Natural killer cell treated with Interleukin-12 subunit alpha and Interleukin-12 subunit beta and Interleukin-15 and Interleukin-18, amount 100 ng/mL, for 72 hours (primary cell): ENCODE results near the gene CLIC4. TPM values are rescaled to one million over a fixed set of nuclear protein-coding genes. Genes with fewer than 3 reads are reported as not detected.
"Not testable (repeated sequence)": the region's sequence is repeated elsewhere in the genome, so short reads cannot be mapped to it uniquely, and the experiment has no call there.

ENCODE experiments used
- ATAC-seq, 2 donors: fragments of 150-1000 bp; cut with Tn5 transposase in 1 of 2; sonication (Bioruptor Pico), chemical (Tn5 transposase) in 1 of 2; 2 replicates each; pipeline ENCODE4 v1.10.0; 2021
- DNase-seq: peaks from one replicate; pipeline ENCODE4 v3.0.0; 2022; ENCODE audit warnings: low spot score
- H3K27ac Mint-ChIP-seq, 2 donors: 1 replicate in 1 of 2; 2 replicates in 1 of 2; pipeline ENCODE4 v1.8.0; 2022; ENCODE audit warnings: mixed read lengths in 2 of 2, mild to moderate bottlenecking in 1 of 2, moderate library complexity in 1 of 2
- H3K27me3 Mint-ChIP-seq, 2 donors: 1 replicate in 1 of 2; 2 replicates in 1 of 2; pipeline ENCODE4 v1.8.0; 2022; ENCODE audit warnings: mixed read lengths in 2 of 2
- H3K36me3 Mint-ChIP-seq: one replicate; pipeline ENCODE4 v1.8.0; 2022; ENCODE audit warnings: mixed read lengths
- H3K4me1 Mint-ChIP-seq, 2 donors: 1 replicate in 1 of 2; 2 replicates in 1 of 2; pipeline ENCODE4 v1.8.0; 2022; ENCODE audit warnings: low read depth in 2 of 2, mixed read lengths in 2 of 2, mild to moderate bottlenecking in 1 of 2
- H3K4me3 Mint-ChIP-seq: one replicate; pipeline ENCODE4 v1.8.0; 2022; ENCODE audit warnings: mixed read lengths
- H3K9me3 Mint-ChIP-seq: 2 replicates; pipeline ENCODE4 v1.8.0; 2022; ENCODE audit warnings: mixed read lengths
- total RNA-seq, 2 donors: library from RNA; stranded (reverse); gene quantifications; one replicate each; pipeline ENCODE4 v1.2.3, GENCODE V29; 2022

Gene CLIC4
- total RNA-seq, 2 donors from 2014 or later: 11.0 to 14.0 TPM

DNA sequence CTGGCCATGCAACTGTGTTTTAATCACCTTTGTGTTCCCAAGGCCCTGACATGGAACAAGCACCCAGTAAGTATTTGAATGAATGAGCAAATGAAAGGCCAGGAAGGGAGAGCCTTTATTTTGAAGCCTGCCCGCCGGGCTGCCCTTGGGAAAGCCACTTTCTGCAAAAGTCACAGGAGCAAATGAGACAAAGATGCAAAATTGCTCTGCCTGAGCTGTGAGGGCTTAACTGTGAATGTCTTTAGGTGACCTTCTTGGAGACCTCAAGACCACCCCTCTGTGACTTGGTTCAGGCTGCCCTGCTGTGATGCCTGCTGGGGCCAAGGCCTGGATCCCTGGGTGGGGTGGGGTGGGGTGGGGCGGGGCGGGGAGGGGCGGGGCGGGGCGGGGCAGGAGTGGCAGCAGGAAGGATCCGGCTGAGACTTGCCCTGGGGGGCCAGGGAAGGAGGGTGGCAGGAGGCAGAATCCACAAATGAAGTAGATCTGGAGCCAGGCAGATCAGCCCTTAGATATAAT lies 130.8 kb downstream of the CLIC4 start:
- peaks cover 7 to 36% of the 10 kb centered on the region in 2 donors for H3K4me1 Mint-ChIP-seq
- H3K27ac Mint-ChIP-seq: no peak overlapping the region
- no peaks in the 10 kb centered on the region for H3K9me3 Mint-ChIP-seq
- no peaks in the 10 kb centered on the region for H3K27me3 Mint-ChIP-seq
- no peaks in the 10 kb centered on the region for H3K36me3 Mint-ChIP-seq
- ATAC-seq (no peak), DNase-seq (no peak)
- H3K4me3 Mint-ChIP-seq: no peak overlapping the region

- ATAC-seq (no peak), DNase-seq (no peak)
- no peaks in the 10 kb centered on the region for H3K9me3 Mint-ChIP-seq
- H3K4me1 Mint-ChIP-seq: peaks cover 0 to 17% of the 10 kb centered on the region in 2 donors
- H3K27me3 Mint-ChIP-seq: no peaks in the 10 kb centered on the region
- H3K27ac Mint-ChIP-seq: no peak overlapping the region
- H3K36me3 Mint-ChIP-seq: no peaks in the 10 kb centered on the region
- no peak overlapping the region for H3K4me3 Mint-ChIP-seq
Observed at GRCh38 chr1:24878045-24878444, 132.8 kb downstream of the CLIC4 start.

DNA sequence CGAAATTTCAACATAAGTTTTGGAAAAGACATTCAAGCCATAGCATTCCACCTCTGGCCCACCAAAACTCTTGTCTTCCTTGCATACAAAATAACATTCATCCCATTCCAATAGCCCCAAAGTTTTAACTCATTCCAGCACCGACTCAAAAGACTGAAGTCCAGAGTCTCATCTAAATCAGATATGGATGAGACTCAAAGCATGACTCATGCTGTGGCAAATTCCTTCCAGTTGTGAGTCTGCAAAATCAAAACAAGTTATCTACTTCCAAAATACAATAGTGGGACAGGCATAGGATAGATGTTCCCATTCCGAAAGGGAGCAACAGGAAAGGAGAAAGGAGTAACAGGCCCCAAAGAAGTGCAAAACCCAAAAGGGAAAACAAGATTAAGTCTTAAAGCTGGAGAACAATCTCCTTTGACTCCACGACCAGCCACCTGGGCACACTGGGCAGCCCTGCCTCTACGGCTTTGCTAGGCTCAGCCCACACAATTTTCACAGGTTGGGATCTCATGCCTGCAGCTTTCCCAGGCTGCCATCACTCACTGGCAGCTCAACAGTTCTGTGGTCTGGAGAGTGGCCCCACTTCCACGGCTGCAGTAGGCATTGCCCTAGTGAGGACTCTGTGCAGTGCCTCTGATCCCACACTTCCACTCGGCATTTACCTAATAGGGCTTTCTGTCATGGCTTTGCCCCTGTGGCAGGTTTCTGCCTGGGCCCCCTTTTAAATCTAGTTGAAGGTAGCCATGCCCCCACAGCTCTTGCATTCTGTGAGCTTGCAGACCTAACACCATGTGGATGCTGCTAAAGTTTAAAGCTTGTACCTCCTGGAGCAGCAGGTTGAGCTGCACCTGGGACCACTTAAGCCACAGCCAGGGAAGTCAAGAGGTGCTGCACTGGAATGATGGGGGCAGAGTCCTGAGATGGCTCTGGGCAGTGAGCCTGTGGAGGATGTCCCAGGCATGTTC lies 133.8 kb downstream of the CLIC4 start:
- Mint-ChIP-seq H3K36me3 (peaks cover under 1% of the 10 kb centered on the region), H3K4me3 (no peak overlapping the region), H3K27ac (no peak overlapping the region), H3K4me1 (peaks cover 0 to 17% of the 10 kb centered on the region in 2 donors), H3K9me3 (no peaks in the 10 kb centered on the region), H3K27me3 (no peaks in the 10 kb centered on the region)
- no peak for DNase-seq
- ATAC-seq: no peak

DNA sequence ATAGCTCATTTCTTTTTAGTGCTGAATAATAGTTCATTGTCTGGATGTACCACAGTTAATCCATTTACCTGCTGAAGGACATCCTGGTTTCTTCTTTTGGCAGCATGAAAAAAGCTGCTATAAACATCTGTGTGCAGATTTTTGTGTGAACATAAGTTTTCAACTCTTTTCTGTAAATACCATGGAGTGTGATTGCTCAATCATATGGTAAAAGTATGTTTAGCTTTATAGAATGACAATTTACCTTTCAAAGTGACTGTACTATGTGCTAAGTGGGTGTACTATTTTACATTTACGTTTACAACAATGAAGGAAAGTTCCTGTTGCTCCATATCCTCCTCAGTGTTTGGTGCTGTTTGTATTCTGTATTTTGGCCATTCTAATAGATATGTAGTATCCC lies 135.8 kb downstream of the CLIC4 start:
- peaks cover 11% of the 10 kb centered on the region for H3K36me3 Mint-ChIP-seq
- H3K27ac Mint-ChIP-seq: no peak overlapping the region
- no peaks in the 10 kb centered on the region for H3K9me3 Mint-ChIP-seq
- H3K27me3 Mint-ChIP-seq: no peaks in the 10 kb centered on the region
- H3K4me3 Mint-ChIP-seq: no peak overlapping the region
- H3K4me1 Mint-ChIP-seq: peaks cover 6 to 14% of the 10 kb centered on the region in 2 donors
- DNase-seq (no peak), ATAC-seq (no peak)

- Mint-ChIP-seq H3K4me1 (peaks cover 16 to 19% of the 10 kb centered on the region in 2 donors), H3K36me3 (peaks cover 11% of the 10 kb centered on the region), H3K27ac (no peak overlapping the region), H3K4me3 (no peak overlapping the region), H3K27me3 (no peaks in the 10 kb centered on the region), H3K9me3 (no peaks in the 10 kb centered on the region)
- ATAC-seq (no peak), DNase-seq (no peak)
Observed at GRCh38 chr1:24884751-24885150, 139.5 kb downstream of the CLIC4 start.

DNA sequence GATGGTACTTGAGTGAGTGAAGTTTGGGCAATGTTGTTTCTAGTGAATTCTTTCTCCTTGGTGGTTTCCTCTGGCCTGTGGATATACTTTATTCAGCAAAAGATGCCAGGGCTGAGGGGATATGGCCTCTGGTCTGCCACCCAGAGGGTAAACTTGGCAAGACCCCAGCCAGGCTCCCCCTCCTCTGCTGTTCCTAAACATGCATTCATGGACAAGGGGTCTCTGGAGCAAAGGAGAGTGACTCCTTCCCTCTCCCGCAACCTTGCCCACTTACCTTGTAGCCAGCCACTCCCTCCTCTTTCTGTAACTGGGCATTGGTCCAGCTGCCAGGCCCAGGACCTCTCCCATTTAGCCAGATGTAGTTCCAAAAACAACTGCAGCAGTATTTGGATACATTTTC lies 141.0 kb downstream of the CLIC4 start:
- Mint-ChIP-seq H3K4me1 (peaks cover 20 to 22% of the 10 kb centered on the region in 2 donors), H3K4me3 (no peak overlapping the region), H3K36me3 (peaks cover 11% of the 10 kb centered on the region), H3K9me3 (no peaks in the 10 kb centered on the region), H3K27ac (no peak overlapping the region), H3K27me3 (no peaks in the 10 kb centered on the region)
- ATAC-seq (no peak), DNase-seq (no peak)

DNA sequence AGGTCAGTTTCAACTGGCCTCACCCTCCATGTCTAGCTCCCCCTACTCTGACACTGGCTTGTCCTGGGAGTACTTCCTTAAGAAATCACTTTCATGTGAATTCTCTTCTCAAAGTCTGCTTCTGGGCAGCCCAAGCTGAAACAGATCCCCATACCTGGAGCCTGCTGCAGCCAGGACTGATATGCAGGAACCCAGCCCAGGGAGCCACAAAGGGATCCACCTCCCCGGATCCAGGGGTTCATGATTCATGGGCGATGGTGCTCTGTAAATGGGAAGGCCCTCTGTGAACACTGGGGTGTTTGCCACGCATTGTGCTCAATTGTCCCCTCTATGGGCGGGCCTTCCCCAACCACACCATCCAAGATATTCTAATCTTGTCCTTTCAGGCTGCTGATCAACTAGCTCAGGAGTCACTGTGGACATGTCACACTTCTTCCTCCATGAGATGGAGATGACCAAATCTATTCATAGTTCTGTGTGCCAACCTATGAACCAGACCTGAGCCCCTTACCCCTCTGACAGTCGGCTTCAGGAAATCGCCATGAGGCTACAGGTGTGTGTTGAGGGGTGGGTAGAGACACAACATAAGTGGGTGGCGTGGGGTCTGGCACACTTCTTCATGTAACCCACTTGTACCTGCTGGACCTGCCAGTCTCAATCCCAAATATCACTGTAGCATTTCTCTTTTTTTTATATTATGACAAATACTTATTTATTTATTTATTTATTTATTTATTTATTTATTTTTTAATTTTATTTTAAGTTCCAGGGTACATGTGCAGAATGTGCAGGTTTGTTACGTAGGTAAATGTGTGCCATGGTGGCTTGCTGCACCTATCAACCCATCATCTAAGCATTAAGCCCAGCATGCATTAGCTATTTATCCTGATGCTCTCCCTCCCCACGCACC lies 143.1 kb downstream of the CLIC4 start:
- DNase-seq (no peak), ATAC-seq (peak in 1 of 2 donors; percentile 24)
- Mint-ChIP-seq H3K4me3 (no peak overlapping the region), H3K36me3 (peaks cover 22% of the 10 kb centered on the region), H3K9me3 (peaks cover 7% of the 10 kb centered on the region), H3K27ac (no peak overlapping the region), H3K4me1 (peaks cover 20 to 28% of the 10 kb centered on the region in 2 donors), H3K27me3 (no peaks in the 10 kb centered on the region)

GRCh38 chr1:24888971-24889676 lies 143.9 kb downstream of the CLIC4 start:
- no peak for ATAC-seq
- no peak overlapping the region for H3K27ac Mint-ChIP-seq
- H3K36me3 Mint-ChIP-seq: peaks cover 22% of the 10 kb centered on the region
- no peak overlapping the region for H3K4me3 Mint-ChIP-seq
- DNase-seq: no peak
- peaks cover 7% of the 10 kb centered on the region for H3K9me3 Mint-ChIP-seq
- H3K4me1 Mint-ChIP-seq: peaks cover 20 to 28% of the 10 kb centered on the region in 2 donors
- H3K27me3 Mint-ChIP-seq: no peaks in the 10 kb centered on the region

GRCh38 chr1:24890887-24891286 lies 145.6 kb downstream of the CLIC4 start:
- Mint-ChIP-seq H3K36me3 (peaks cover 12% of the 10 kb centered on the region), H3K4me3 (no peak overlapping the region), H3K27me3 (no peaks in the 10 kb centered on the region), H3K27ac (no peak overlapping the region), H3K9me3 (peaks cover 7% of the 10 kb centered on the region), H3K4me1 (peaks cover 14 to 32% of the 10 kb centered on the region in 2 donors)
- DNase-seq (no peak), ATAC-seq (no peak)

DNA sequence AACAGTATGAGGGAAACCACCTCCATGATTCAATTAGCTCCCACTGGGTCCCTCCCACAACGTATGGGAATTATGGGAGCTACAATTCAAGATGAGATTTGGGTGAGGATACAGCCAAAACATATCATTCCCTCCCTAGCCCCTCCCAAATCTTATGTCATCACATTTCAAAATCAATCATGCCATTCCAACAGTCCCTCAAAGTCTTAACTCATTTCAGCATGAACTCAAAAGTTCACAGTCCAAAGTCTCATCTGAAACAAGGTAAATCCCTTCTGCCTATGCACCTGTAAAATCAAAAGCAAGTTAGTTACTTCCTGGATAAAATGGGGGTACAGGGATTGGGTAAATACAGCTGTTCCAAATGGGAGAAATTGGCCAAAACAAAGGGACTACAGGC lies 146.1 kb downstream of the CLIC4 start:
- not testable (repeated sequence) for H3K4me3 Mint-ChIP-seq, H3K27ac Mint-ChIP-seq, DNase-seq, H3K9me3 Mint-ChIP-seq, ATAC-seq, H3K27me3 Mint-ChIP-seq
- Mint-ChIP-seq H3K36me3 (peaks cover 12% of the 10 kb centered on the region), H3K4me1 (peaks cover 17 to 36% of the 10 kb centered on the region in 2 donors)

DNA sequence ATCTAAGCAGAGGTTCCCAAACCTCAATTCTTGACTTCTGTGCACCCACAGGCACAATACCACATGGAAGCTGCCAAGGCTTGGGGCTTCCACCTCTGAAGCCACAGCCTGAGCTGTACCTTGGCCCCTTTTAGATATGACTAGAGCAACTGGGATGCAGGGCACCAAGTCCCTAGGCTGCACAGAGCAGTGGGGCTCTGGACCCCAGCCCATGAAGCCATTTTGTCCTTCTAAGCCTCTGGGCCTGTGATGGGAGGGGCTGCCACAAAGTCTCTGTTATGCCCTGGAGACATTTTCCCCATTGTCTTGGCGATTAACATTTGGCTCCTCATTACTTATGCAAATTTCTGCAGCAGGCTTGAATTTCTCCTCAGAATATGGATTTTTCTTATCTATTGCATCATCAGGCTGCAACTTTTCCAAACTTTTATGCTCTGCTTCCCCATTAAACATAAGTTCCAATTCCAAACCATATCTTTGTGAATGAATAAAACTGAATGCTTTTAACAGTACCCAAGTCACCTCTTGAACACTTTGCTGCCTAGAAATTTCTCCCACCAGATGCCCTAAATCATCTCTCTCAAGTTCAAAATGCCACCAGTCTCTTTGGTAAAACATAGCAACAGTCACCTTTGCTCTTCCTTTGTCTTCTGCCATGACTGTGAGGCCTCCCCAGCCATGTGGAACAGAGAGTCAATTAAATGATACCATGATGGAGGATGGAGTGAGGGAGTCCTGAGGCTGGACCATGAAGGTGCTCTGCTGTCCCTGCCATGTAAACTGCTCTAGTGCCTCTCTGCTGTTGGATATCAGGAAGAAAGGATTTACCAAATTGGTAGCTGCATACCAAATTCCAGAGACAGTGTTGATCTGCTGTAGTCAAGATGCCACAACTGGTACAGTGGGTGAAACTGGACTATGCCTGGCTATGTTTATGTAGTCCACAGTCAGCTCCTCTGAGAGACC lies 147.2 kb downstream of the CLIC4 start:
- DNase-seq (no peak), ATAC-seq (no peak)
- Mint-ChIP-seq H3K27me3 (no peaks in the 10 kb centered on the region), H3K36me3 (peaks cover 12% of the 10 kb centered on the region), H3K27ac (no peak overlapping the region), H3K4me1 (peaks cover 20 to 36% of the 10 kb centered on the region in 2 donors), H3K9me3 (peaks cover 7% of the 10 kb centered on the region), H3K4me3 (no peak overlapping the region)

GRCh38 chr1:24893431-24893830 lies 148.2 kb downstream of the CLIC4 start:
- H3K4me1 Mint-ChIP-seq: peaks cover 28 to 39% of the 10 kb centered on the region in 2 donors
- no peak overlapping the region for H3K27ac Mint-ChIP-seq
- H3K4me3 Mint-ChIP-seq: no peak overlapping the region
- H3K27me3 Mint-ChIP-seq: no peaks in the 10 kb centered on the region
- ATAC-seq: no peak
- H3K9me3 Mint-ChIP-seq: peaks cover 7% of the 10 kb centered on the region
- DNase-seq: no peak
- H3K36me3 Mint-ChIP-seq: peaks cover 12% of the 10 kb centered on the region
